Choroid plexus epithelial cell (primary cell): Measurements from ENCODE around the gene MATN4.

Experiments used
- DNase-seq: peaks from one replicate; pipeline ENCODE4 v3.0.0-alpha.2; 2010; ENCODE audit warnings: low read depth
- H3K4me3 ChIP-seq: 2 replicates; pipeline ENCODE4 v1.5.1; 2011; ENCODE audit warnings: low read depth, mild to moderate bottlenecking, control low read depth, low read length, moderate library complexity
- CTCF ChIP-seq: conservative IDR thresholded peaks from 2 replicates; pipeline ENCODE4 v1.5.1; 2011; ENCODE audit warnings: low read depth, mild to moderate bottlenecking, control low read depth, inconsistent platforms, low read length, moderate library complexity

MATN4 gene

GRCh38 chr20:45343532-45344167 is 35.6 kb upstream of the MATN4 start:
- H3K4me3 ChIP-seq, result peak overlapping the region; percentile 85
- no peak for TF ChIP-seq CTCF
- peak; percentile 50 for DNase-seq

- TF ChIP-seq CTCF, result no peak
- no peak overlapping the region for H3K4me3 ChIP-seq
- DNase-seq, result no peak
These were observed 34.9 kb upstream of the MATN4 start for GRCh38 chr20:45342855-45343531.

GRCh38 chr20:45341939-45342854 is 34.1 kb upstream of the MATN4 start:
- peak; percentile 73 for DNase-seq
- H3K4me3 ChIP-seq, result peak overlapping the region; percentile 19
- TF ChIP-seq CTCF, result no peak

GRCh38 chr20:45341579-45341938 is 33.5 kb upstream of the MATN4 start:
- peak overlapping the region; percentile 19 for H3K4me3 ChIP-seq
- TF ChIP-seq CTCF, result no peak
- no peak for DNase-seq

- no peak overlapping the region for H3K4me3 ChIP-seq
These were observed 32.9 kb upstream of the MATN4 start for GRCh38 chr20:45340951-45341350.

GRCh38 chr20:45340236-45340847 is 32.2 kb upstream of the MATN4 start:
- TF ChIP-seq CTCF, result no peak
- H3K4me3 ChIP-seq, result no peak overlapping the region
- no peak for DNase-seq

More at GRCh38 chr20:45340951-45341350, 32.9 kb upstream of the MATN4 start:
- no peak for DNase-seq
- no peak for TF ChIP-seq CTCF
